Keratinocyte (primary cell): ENCODE results near the gene UBE2J2. TPM values are rescaled to one million over a fixed set of nuclear protein-coding genes. Genes with fewer than 3 reads are reported as not detected.

Experiments
- DNase-seq: peaks from one replicate; pipeline ENCODE4 v3.0.0-alpha.2; 2011; ENCODE audit warnings: low read depth, missing footprints, low spot score
- FAIRE-seq: peaks from 2 replicates; lab custom pipeline; 2011; peaks lifted over from hg19 to GRCh38; lab: Jason Lieb, UNC
- H2AFZ ChIP-seq: 2 replicates; pipeline ENCODE4 v1.6.0; 2012; ENCODE audit warnings: low read length, control low read depth, inconsistent platforms; ENCODE audit not compliant: control insufficient read depth
- H3K27ac ChIP-seq: 2 replicates; pipeline ENCODE4 v1.5.1; 2011; ENCODE audit warnings: low read length; ENCODE audit not compliant: control insufficient read depth, insufficient read depth
- H3K27me3 ChIP-seq: 3 replicates; pipeline ENCODE4 v1.6.0; 2011; ENCODE audit warnings: low read length; ENCODE audit not compliant: control insufficient read depth, insufficient read depth; ENCODE audit errors: extremely low read depth
- H3K36me3 ChIP-seq, 2 experiments: 2 replicates in 1 of 2; 3 replicates in 1 of 2; pipeline ENCODE4 v1.5.1; 2011; ENCODE audit warnings: low read length in 2 of 2, mild to moderate bottlenecking in 1 of 2; ENCODE audit not compliant: control insufficient read depth in 2 of 2, insufficient read depth in 2 of 2; ENCODE audit errors: extremely low read depth in 1 of 2
- H3K4me1 ChIP-seq: 3 replicates; pipeline ENCODE4 v1.5.1; 2011; ENCODE audit warnings: low read length; ENCODE audit not compliant: control insufficient read depth, insufficient read depth; ENCODE audit errors: extremely low read depth
- H3K4me2 ChIP-seq: 3 replicates; pipeline ENCODE4 v1.6.0; 2011; ENCODE audit warnings: low read depth, low read length; ENCODE audit not compliant: control insufficient read depth, insufficient read depth; ENCODE audit errors: extremely low read depth
- H3K4me3 ChIP-seq, 3 experiments: fragments of 200-600 bp in 1 of 3; sonication (generic) in 1 of 3; 2 replicates in 2 of 3; 3 replicates in 1 of 3; pipeline ENCODE4 v1.5.1; 2011 to 2016; ENCODE audit warnings: low read length in 3 of 3, mild to moderate bottlenecking in 3 of 3, control low read depth in 2 of 3, inconsistent platforms in 1 of 3, low read depth in 1 of 3, mixed read lengths in 1 of 3, mixed run types in 1 of 3, moderate library complexity in 1 of 3; ENCODE audit not compliant: control insufficient read depth in 2 of 3, insufficient read depth in 2 of 3; ENCODE audit errors: extremely low read depth in 1 of 3
- H3K79me2 ChIP-seq: 2 replicates; pipeline ENCODE4 v1.6.0; 2012; ENCODE audit warnings: low read length; ENCODE audit not compliant: control insufficient read depth, insufficient read depth
- H3K9ac ChIP-seq: 3 replicates; pipeline ENCODE4 v1.6.0; 2011; ENCODE audit warnings: low read length; ENCODE audit not compliant: control insufficient read depth, insufficient read depth; ENCODE audit errors: extremely low read depth
- H3K9me1 ChIP-seq: 3 replicates; pipeline ENCODE4 v1.6.0; 2011; ENCODE audit warnings: low read length; ENCODE audit not compliant: control insufficient read depth, insufficient read depth; ENCODE audit errors: extremely low read depth
- H3K9me3 ChIP-seq: 2 replicates; pipeline ENCODE4 v1.5.1; 2012; ENCODE audit warnings: low read depth, low read length; ENCODE audit not compliant: control insufficient read depth
- H4K20me1 ChIP-seq: 3 replicates; pipeline ENCODE4 v1.6.0; 2011; ENCODE audit warnings: low read length; ENCODE audit not compliant: control insufficient read depth, insufficient read depth; ENCODE audit errors: extremely low read depth
- EZH2 ChIP-seq: IDR thresholded peaks from one replicate; pipeline ENCODE4 v1.6.1; 2012; ENCODE audit warnings: inconsistent platforms, mild to moderate bottlenecking, low read length, moderate library complexity
- dilution Hi-C: fragments of 300-500 bp; cut with MboI; formaldehyde crosslinking; loops from one replicate; pipeline ENCODE4 v1.7.0; 2020; ENCODE audit warnings: low sequenced_read_pairs; ENCODE audit not compliant: extremely low pct_ligation_motif_present
- polyA plus RNA-seq, 5 experiments: library from polyadenylated mRNA; depleted of rRNA in 3 of 5; stranded (reverse) in 3 of 5; stranded (forward) in 1 of 5; unstranded in 1 of 5; fragments of >200 nt; gene quantifications; 1 replicate in 1 of 5; 2 replicates in 3 of 5; 3 replicates in 1 of 5; pipeline versions ENCODE4 v1.2.1 to v1.2.3, GENCODE V29; 2011 to 2012; ENCODE audit warnings: missing spikeins in 2 of 5, low read depth in 1 of 5, low replicate concordance in 1 of 5
- TF ChIP-seq, protein P1 (sequence below), 3 experiments: IDR thresholded peaks in 1 of 3; conservative IDR thresholded peaks in 1 of 3; optimal IDR thresholded peaks in 1 of 3; 2 replicates in 2 of 3; 3 replicates in 1 of 3; pipeline versions ENCODE3 to v1.5.1; 2011; ENCODE audit warnings: low read length in 3 of 3, mild to moderate bottlenecking in 3 of 3, moderate library complexity in 2 of 3, control low read depth in 1 of 3, inconsistent platforms in 1 of 3; ENCODE audit not compliant: insufficient read depth in 2 of 3; ENCODE audit errors: extremely low read depth in 1 of 3

UBE2J2 gene
- polyA plus RNA-seq, 1 donor (not counting 4 experiments of a cell fraction or from before 2014, with no cell fraction given) = 27.0 TPM

- FAIRE-seq = no peak
- H3K27ac ChIP-seq = no peak overlapping the region
Observed at GRCh38 chr1:1292851-1293250, 19.2 kb upstream of the UBE2J2 start.

GRCh38 chr1:1292442-1292779, 18.8 kb upstream of the UBE2J2 start:
- dilution Hi-C loops = no loop called here
- DNase-seq (no peak), FAIRE-seq (no peak)
- H2AFZ ChIP-seq = no peak overlapping the region
- TF ChIP-seq, protein P1, sequence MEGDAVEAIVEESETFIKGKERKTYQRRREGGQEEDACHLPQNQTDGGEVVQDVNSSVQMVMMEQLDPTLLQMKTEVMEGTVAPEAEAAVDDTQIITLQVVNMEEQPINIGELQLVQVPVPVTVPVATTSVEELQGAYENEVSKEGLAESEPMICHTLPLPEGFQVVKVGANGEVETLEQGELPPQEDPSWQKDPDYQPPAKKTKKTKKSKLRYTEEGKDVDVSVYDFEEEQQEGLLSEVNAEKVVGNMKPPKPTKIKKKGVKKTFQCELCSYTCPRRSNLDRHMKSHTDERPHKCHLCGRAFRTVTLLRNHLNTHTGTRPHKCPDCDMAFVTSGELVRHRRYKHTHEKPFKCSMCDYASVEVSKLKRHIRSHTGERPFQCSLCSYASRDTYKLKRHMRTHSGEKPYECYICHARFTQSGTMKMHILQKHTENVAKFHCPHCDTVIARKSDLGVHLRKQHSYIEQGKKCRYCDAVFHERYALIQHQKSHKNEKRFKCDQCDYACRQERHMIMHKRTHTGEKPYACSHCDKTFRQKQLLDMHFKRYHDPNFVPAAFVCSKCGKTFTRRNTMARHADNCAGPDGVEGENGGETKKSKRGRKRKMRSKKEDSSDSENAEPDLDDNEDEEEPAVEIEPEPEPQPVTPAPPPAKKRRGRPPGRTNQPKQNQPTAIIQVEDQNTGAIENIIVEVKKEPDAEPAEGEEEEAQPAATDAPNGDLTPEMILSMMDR (optimal IDR thresholded peaks at IDR 0.05 in 1 of 3, IDR thresholded peaks at IDR 0.05 in 1 of 3, conservative IDR thresholded peaks at IDR 0.05 in 1 of 3; ENCODE audit: extremely low read depth in 1 of 3, insufficient read depth in 2 of 3, low read length in 3 of 3) = no peak
- TF ChIP-seq EZH2 = no peak
- H3K9me3 ChIP-seq = no peaks in the 10 kb centered on the region
- H3K27ac ChIP-seq = no peak overlapping the region
- H3K36me3 ChIP-seq = no peaks in the 10 kb centered on the region
- no peaks in the 10 kb centered on the region for H3K9me1 ChIP-seq
- peaks cover 9% of the 10 kb centered on the region for H3K4me1 ChIP-seq
- no peak overlapping the region for H3K4me3 ChIP-seq
- H3K79me2 ChIP-seq = no peaks in the 10 kb centered on the region
- no peak overlapping the region for H3K4me2 ChIP-seq
- H4K20me1 ChIP-seq = peaks cover 6% of the 10 kb centered on the region
- H3K9ac ChIP-seq = no peak overlapping the region
- peaks cover 5% of the 10 kb centered on the region for H3K27me3 ChIP-seq

More at GRCh38 chr1:1292851-1293250, 19.2 kb upstream of the UBE2J2 start:
- H3K4me3 ChIP-seq = no peak overlapping the region
- H3K9me1 ChIP-seq = no peaks in the 10 kb centered on the region
- TF ChIP-seq, protein P1 (optimal IDR thresholded peaks at IDR 0.05 in 1 of 3, IDR thresholded peaks at IDR 0.05 in 1 of 3, conservative IDR thresholded peaks at IDR 0.05 in 1 of 3; ENCODE audit: extremely low read depth in 1 of 3, insufficient read depth in 2 of 3, low read length in 3 of 3) = no peak
- no peak for TF ChIP-seq EZH2
- dilution Hi-C loops = no loop called here
- DNase-seq = no peak
- no peaks in the 10 kb centered on the region for H3K79me2 ChIP-seq
- H3K36me3 ChIP-seq = no peaks in the 10 kb centered on the region
- peaks cover 9% of the 10 kb centered on the region for H3K4me1 ChIP-seq
- no peaks in the 10 kb centered on the region for H3K9me3 ChIP-seq
- no peak overlapping the region for H3K9ac ChIP-seq
- H2AFZ ChIP-seq = no peak overlapping the region
- no peak overlapping the region for H3K4me2 ChIP-seq
- H4K20me1 ChIP-seq = peaks cover 6% of the 10 kb centered on the region
- H3K27me3 ChIP-seq = peaks cover 5% of the 10 kb centered on the region
